IPS-15b (cell line): Measurements from ENCODE around the gene CLRN3.

Experiments used
- H3K27me3 ChIP-seq: one replicate; pipeline ENCODE4 v1.6.1; 2013; ENCODE audit warnings: low read length; ENCODE audit not compliant: control insufficient read depth, insufficient read depth
- H3K36me3 ChIP-seq: one replicate; pipeline ENCODE4 v1.6.1; 2013; ENCODE audit warnings: low read length; ENCODE audit not compliant: control insufficient read depth, insufficient read depth
- H3K4me1 ChIP-seq: one replicate; pipeline ENCODE4 v1.6.1; 2013; ENCODE audit warnings: mild to moderate bottlenecking, low read length; ENCODE audit not compliant: control insufficient read depth, insufficient read depth
- H3K4me3 ChIP-seq: one replicate; pipeline ENCODE4 v1.5.1; 2013; ENCODE audit warnings: low read depth, low read length
- H3K9ac ChIP-seq: one replicate; pipeline ENCODE4 v1.6.1; 2013; ENCODE audit warnings: low read depth, mild to moderate bottlenecking, low read length
- H3K9me3 ChIP-seq: one replicate; pipeline ENCODE4 v1.6.1; 2013; ENCODE audit warnings: mild to moderate bottlenecking, low read length; ENCODE audit not compliant: control insufficient read depth, insufficient read depth

The CLRN3 gene

DNA sequence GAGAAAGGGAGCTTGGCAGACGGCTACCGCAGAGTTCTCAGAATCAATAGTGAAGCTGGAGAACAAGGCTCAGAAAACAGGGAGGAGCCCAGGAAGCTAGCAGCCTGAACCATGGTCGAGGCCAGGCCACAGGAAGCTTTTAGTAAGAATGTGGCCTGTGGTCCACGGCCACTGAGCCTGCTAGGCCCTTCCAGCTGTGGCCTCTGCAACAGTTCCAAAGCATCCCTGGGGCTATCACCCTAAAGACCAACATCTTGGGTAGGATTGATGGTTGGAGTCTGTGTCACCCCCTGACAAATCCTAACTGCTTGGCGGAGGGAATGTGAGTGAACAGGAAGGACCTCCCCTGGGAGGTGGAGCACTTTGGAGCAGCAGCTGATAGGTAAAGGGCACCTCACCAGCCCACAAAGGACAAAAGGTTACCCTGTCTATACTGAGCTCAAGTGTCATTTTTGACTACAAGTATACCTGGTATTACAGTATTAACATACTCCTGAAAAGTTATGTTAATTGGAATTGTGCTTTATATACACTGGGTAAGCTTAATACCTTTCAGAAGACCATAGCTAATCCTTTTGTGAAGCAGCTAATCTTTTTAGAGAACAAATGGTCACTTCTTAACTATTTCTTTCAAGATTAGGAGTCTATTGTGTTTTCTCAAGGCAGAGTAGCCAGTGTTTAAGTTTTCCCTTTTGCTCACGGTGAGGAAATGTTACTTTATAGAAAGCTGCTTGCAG lies 32.9 kb upstream of the CLRN3 start:
- H3K9me3 ChIP-seq, result no peaks in the 10 kb centered on the region
- H3K9ac ChIP-seq, result no peak overlapping the region
- no peak overlapping the region for H3K4me3 ChIP-seq
- no peaks in the 10 kb centered on the region for H3K36me3 ChIP-seq
- H3K27me3 ChIP-seq, result no peaks in the 10 kb centered on the region
- no peaks in the 10 kb centered on the region for H3K4me1 ChIP-seq

DNA sequence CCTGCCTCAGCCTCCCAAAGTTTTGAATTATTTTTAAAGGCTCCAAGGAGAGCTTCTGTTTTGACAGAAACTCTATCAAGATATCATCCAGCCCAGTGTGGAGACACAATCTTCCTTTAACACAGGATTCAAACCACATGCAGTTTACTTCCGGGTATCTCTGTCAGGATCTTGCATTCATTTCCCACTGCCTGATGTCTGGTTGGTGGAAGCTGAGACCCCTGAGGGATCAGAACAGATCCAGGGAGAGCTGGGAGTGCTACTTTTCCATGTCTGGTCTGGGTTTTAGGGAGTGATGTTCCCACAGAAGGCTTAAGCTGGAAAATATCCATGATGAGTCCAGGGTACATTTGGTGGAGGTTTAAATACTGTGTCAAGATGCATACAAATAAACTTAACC lies 30.9 kb upstream of the CLRN3 start:
- H3K27me3 ChIP-seq, result no peaks in the 10 kb centered on the region
- H3K4me1 ChIP-seq, result no peaks in the 10 kb centered on the region
- no peaks in the 10 kb centered on the region for H3K9me3 ChIP-seq
- H3K9ac ChIP-seq, result no peak overlapping the region
- no peaks in the 10 kb centered on the region for H3K36me3 ChIP-seq
- no peak overlapping the region for H3K4me3 ChIP-seq

GRCh38 chr10:127922675-127923366 lies 30.1 kb upstream of the CLRN3 start:
- H3K4me1 ChIP-seq, result no peaks in the 10 kb centered on the region
- H3K9me3 ChIP-seq, result no peaks in the 10 kb centered on the region
- H3K9ac ChIP-seq, result no peak overlapping the region
- no peaks in the 10 kb centered on the region for H3K27me3 ChIP-seq
- H3K4me3 ChIP-seq, result no peak overlapping the region
- no peaks in the 10 kb centered on the region for H3K36me3 ChIP-seq

GRCh38 chr10:127922206-127922605 lies 29.5 kb upstream of the CLRN3 start:
- Histone ChIP-seq H3K36me3 (no peaks in the 10 kb centered on the region), H3K4me1 (no peaks in the 10 kb centered on the region), H3K27me3 (no peaks in the 10 kb centered on the region), H3K4me3 (no peak overlapping the region), H3K9ac (no peak overlapping the region), H3K9me3 (no peaks in the 10 kb centered on the region)

GRCh38 chr10:127921753-127922145 lies 29.0 kb upstream of the CLRN3 start:
- H3K36me3 ChIP-seq, result no peaks in the 10 kb centered on the region
- no peaks in the 10 kb centered on the region for H3K27me3 ChIP-seq
- H3K4me1 ChIP-seq, result no peaks in the 10 kb centered on the region
- H3K4me3 ChIP-seq, result no peak overlapping the region
- no peaks in the 10 kb centered on the region for H3K9me3 ChIP-seq
- no peak overlapping the region for H3K9ac ChIP-seq

DNA sequence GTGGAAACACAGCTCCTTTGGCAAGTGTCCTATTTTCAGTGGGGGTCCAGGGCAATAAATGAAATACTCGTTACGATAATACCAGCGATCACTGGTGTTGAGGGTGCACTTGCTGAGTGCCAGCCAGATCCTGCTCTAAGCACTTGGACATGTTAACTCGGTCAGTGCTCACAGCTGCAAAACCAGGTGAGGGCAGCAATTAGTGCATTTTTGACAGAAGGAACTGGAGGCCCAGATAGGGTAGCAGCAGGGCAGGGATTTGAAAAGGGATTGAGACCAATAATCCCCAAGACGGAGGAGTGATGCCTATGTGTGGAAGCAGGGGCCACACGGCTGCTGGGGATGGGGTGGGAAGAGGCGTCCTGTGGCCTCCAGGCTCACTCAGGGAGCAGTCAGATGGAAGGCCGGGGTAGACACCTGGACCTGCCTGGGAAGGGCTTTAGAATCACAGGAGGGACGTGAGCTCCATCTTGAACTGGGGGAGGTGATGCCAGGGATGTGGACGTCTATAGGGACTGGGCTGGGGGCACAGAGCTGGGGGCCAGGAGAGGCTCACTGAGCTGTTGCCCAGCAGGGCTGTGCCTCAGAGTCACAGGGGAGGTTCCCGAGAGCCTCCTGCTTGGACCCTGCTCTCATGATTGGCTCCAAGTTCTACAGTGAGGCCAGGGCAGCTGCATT lies 28.5 kb upstream of the CLRN3 start:
- Histone ChIP-seq H3K27me3 (no peaks in the 10 kb centered on the region), H3K4me1 (no peaks in the 10 kb centered on the region), H3K9me3 (no peaks in the 10 kb centered on the region), H3K36me3 (no peaks in the 10 kb centered on the region), H3K9ac (no peak overlapping the region), H3K4me3 (no peak overlapping the region)

GRCh38 chr10:127920306-127921074 lies 27.7 kb upstream of the CLRN3 start:
- H3K9me3 ChIP-seq, result no peaks in the 10 kb centered on the region
- H3K4me1 ChIP-seq, result no peaks in the 10 kb centered on the region
- H3K27me3 ChIP-seq, result no peaks in the 10 kb centered on the region
- no peaks in the 10 kb centered on the region for H3K36me3 ChIP-seq
- H3K9ac ChIP-seq, result no peak overlapping the region
- no peak overlapping the region for H3K4me3 ChIP-seq

DNA sequence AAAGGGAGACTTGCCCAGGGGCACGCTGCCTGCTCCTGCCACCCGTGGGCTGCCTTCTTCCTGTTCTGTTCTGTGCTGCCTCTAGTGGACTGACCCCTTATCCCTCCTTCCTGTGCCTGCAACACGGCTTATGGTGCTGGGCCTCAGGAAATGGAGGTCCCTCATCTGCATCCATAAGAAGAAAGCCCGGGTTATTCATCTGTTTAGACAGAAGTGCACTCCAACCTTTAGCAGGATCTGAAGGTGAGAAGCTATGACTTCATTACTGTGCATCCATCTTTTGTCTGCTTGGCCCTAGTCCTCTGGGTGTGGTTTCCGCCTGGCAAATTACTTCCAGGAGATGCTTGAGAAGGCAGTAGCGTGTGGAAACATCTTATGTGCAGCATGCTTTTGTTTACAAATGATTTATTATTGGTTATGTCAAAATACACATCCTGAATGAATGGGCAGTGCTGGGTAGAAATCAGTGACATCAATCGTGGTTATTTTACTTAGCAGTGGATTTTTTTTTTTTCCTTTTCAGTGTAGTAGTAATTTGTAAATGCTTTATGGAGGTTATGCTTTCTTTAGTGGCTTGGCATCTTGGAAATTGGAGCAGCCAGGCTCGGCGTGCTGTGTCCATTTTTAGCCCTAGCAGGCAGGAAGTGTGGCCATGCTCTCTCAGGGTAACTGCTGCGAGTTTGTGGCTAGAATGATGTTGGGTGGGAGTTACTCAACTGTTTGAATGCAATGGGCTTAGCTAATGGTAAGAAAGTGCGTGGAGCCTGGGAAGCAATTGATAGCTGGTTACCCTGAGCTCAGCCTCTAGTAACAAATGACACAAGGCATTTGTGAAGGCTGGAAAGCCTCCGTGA lies 26.9 kb upstream of the CLRN3 start:
- H3K9ac ChIP-seq, result no peak overlapping the region
- H3K4me1 ChIP-seq, result no peaks in the 10 kb centered on the region
- no peaks in the 10 kb centered on the region for H3K9me3 ChIP-seq
- no peaks in the 10 kb centered on the region for H3K27me3 ChIP-seq
- H3K4me3 ChIP-seq, result no peak overlapping the region
- H3K36me3 ChIP-seq, result no peaks in the 10 kb centered on the region

DNA sequence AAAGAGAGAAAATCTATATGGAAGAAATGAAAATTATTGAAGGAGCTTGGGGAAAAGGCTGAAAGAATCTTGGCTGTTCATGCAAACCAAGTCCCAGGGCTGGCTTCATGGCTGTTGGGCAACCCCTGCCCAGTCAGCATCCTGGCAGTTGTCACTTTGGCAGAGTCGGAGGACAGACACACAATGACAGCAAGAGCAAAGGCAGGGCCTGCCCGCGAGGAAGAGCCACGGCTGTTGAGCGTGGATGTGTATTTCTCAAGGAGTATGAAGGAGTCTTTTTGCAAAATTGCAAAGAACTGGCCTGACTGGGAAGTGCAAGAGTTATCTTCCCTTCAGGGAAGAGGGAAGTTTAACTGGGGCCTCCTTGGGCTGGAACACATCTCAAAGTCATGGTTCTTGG lies 25.8 kb upstream of the CLRN3 start:
- H3K36me3 ChIP-seq, result no peaks in the 10 kb centered on the region
- H3K9ac ChIP-seq, result no peak overlapping the region
- no peaks in the 10 kb centered on the region for H3K4me1 ChIP-seq

GRCh38 chr10:127916826-127917225 lies 24.1 kb upstream of the CLRN3 start:
- no peak overlapping the region for H3K4me3 ChIP-seq
- no peaks in the 10 kb centered on the region for H3K9me3 ChIP-seq
- no peaks in the 10 kb centered on the region for H3K4me1 ChIP-seq
- no peaks in the 10 kb centered on the region for H3K36me3 ChIP-seq
- no peak overlapping the region for H3K9ac ChIP-seq
- H3K27me3 ChIP-seq, result no peaks in the 10 kb centered on the region

More for the DNA sequence above, 25.8 kb upstream of the CLRN3 start:
- Histone ChIP-seq H3K4me3 (no peak overlapping the region), H3K9me3 (no peaks in the 10 kb centered on the region), H3K27me3 (no peaks in the 10 kb centered on the region)

DNA sequence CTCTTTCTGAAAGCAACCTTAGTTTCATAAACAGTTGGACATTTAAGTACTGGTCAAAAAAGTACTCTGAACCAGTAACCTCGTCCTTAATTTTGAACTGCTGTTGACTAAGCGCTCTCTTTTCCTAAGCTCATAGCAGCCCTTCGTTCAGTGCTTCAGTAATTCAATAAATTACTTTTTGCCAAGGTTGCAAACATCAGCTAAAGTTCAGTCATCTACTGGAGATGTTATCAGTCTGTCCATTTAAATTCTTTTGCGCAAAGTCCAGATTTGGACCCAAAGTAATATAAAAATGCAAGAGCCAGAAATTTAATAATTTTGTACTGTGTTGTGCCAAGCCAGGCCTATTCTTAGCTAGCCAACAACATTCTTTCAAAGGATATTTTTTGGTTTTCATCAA lies 22.6 kb upstream of the CLRN3 start:
- H3K9ac ChIP-seq, result no peak overlapping the region
- H3K36me3 ChIP-seq, result no peaks in the 10 kb centered on the region
- H3K27me3 ChIP-seq, result no peaks in the 10 kb centered on the region
- no peaks in the 10 kb centered on the region for H3K4me1 ChIP-seq
- no peaks in the 10 kb centered on the region for H3K9me3 ChIP-seq
- H3K4me3 ChIP-seq, result no peak overlapping the region
